MCF 10A (cell line): ENCODE results near the gene ZNF532. TPM values are rescaled to one million over a fixed set of nuclear protein-coding genes. Genes with fewer than 3 reads are reported as not detected.

Experiments
- BruUV-seq: library from RNA; stranded (reverse); fragments of 400-500 nt; replicated peaks from 2 replicates; lab custom pipeline; 2021; lab: Mats Ljungman, UMichigan
- CTCF ChIA-PET: fragments of 300-600 bp; sonication (Branson Sonifier 250); formaldehyde crosslinking; extraction: SDS; loops from one replicate; lab custom pipeline; 2021; ENCODE audit warnings: antibody characterized with exemption, inconsistent platforms; lab: Yijun Ruan, JAX
- POLR2A ChIA-PET: fragments of 300-600, 350-650 bp; sonication (Branson Sonifier 250); formaldehyde crosslinking; extraction: SDS; loops from one replicate; lab custom pipeline; 2020; ENCODE audit warnings: antibody characterized with exemption, inconsistent platforms; lab: Yijun Ruan, JAX
- DNase-seq: peaks from one replicate; pipeline ENCODE4 v3.0.0-alpha.2; 2018; ENCODE audit not compliant: unreplicated experiment
- H3K27ac Mint-ChIP-seq: one replicate; pipeline ENCODE4 v1.8.0; 2022; ENCODE audit warnings: mild to moderate bottlenecking, low read depth, mixed read lengths; ENCODE audit not compliant: unreplicated experiment
- H3K27me3 Mint-ChIP-seq: one replicate; pipeline ENCODE4 v1.8.0; 2022; ENCODE audit warnings: mixed read lengths; ENCODE audit not compliant: insufficient read depth, unreplicated experiment
- H3K36me3 Mint-ChIP-seq: one replicate; pipeline ENCODE4 v1.8.0; 2022; ENCODE audit warnings: mild to moderate bottlenecking, moderate library complexity, mixed read lengths; ENCODE audit not compliant: insufficient read depth, unreplicated experiment
- H3K4me1 Mint-ChIP-seq: one replicate; pipeline ENCODE4 v1.8.0; 2022; ENCODE audit warnings: mixed read lengths; ENCODE audit not compliant: insufficient read depth, unreplicated experiment
- H3K4me3 Mint-ChIP-seq: one replicate; pipeline ENCODE4 v1.8.0; 2022; ENCODE audit warnings: mild to moderate bottlenecking, moderate library complexity, mixed read lengths; ENCODE audit not compliant: unreplicated experiment
- H3K9me3 Mint-ChIP-seq: one replicate; pipeline ENCODE4 v1.8.0; 2022; ENCODE audit warnings: mixed read lengths; ENCODE audit not compliant: unreplicated experiment
- intact Hi-C: fragments of 100-400 bp; cut with micrococcal nuclease; formaldehyde crosslinking; loops from 2 replicates; pipeline ENCODE4 v1.14.1; 2022
- total RNA-seq: library from RNA; stranded (reverse); gene quantifications from 2 replicates; pipeline ENCODE4 v1.2.3, GENCODE V29; 2022
- TF ChIP-seq, protein P1 (sequence below): fragments of 200-600 bp; IDR thresholded peaks from one replicate; pipeline ENCODE4 v1.8.0; 2022; ENCODE audit warnings: antibody characterized with exemption, mild to moderate bottlenecking; ENCODE audit not compliant: unreplicated experiment

The ZNF532 gene
- total RNA-seq, 1 experiment from 2014 or later, result 64.1 TPM

DNA sequence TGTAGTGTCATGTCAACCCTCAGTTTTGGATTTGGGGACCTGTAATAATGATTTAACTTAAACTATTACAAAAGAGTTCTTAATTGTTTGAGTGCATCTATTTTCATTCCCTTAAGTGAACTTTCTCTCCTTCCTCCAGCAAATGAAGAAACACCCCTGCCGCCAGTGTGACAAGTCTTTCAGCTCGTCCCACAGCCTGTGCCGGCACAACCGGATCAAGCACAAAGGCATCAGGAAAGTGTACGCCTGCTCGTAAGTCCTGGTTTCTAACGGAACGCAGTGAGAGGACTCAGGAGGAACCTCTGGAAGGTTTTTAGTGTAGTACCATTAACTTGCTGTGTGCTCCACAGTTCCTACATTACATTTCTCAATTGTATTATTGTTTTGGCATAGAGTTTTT is 114.2 kb downstream of the ZNF532 start:
- TF ChIP-seq, protein P1, sequence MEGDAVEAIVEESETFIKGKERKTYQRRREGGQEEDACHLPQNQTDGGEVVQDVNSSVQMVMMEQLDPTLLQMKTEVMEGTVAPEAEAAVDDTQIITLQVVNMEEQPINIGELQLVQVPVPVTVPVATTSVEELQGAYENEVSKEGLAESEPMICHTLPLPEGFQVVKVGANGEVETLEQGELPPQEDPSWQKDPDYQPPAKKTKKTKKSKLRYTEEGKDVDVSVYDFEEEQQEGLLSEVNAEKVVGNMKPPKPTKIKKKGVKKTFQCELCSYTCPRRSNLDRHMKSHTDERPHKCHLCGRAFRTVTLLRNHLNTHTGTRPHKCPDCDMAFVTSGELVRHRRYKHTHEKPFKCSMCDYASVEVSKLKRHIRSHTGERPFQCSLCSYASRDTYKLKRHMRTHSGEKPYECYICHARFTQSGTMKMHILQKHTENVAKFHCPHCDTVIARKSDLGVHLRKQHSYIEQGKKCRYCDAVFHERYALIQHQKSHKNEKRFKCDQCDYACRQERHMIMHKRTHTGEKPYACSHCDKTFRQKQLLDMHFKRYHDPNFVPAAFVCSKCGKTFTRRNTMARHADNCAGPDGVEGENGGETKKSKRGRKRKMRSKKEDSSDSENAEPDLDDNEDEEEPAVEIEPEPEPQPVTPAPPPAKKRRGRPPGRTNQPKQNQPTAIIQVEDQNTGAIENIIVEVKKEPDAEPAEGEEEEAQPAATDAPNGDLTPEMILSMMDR, result no peak
- no peaks in the 10 kb centered on the region for H3K27me3 Mint-ChIP-seq
- POLR2A ChIA-PET, result no interaction called here
- no peak overlapping the region for H3K27ac Mint-ChIP-seq
- peaks cover 27% of the 10 kb centered on the region for H3K36me3 Mint-ChIP-seq
- CTCF ChIA-PET, result interaction anchor here (0.7 kb wide), 1 partner anchor 163 kb away, joined by 3 read pairs; no protein-coding TSS in a partner anchor
- BruUV-seq, result no TSS peak
- intact Hi-C loops, result no loop called here
- H3K9me3 Mint-ChIP-seq, result no peaks in the 10 kb centered on the region
- DNase-seq, result no peak
- H3K4me3 Mint-ChIP-seq, result no peak overlapping the region
- H3K4me1 Mint-ChIP-seq, result no peaks in the 10 kb centered on the region

DNA sequence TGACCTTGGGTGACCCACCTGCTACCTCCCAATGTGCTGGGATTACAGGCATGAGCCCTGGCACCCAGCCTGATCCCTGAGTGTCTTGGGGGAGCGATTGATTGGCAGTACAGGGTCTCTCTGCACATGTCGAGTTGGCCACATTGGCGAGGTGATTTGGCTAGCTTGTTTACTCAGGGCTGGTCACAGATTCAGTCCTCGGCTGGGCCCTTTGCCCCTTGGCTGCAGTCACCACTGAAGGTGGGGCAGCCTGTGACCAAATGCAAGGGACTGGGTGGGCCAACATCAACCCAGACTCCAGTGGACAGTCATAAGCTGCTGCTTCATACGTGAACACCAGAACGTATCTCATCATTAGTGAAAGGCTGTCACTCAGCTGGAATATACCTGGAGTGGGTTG is 114.9 kb downstream of the ZNF532 start:
- H3K4me1 Mint-ChIP-seq, result no peaks in the 10 kb centered on the region
- no peak overlapping the region for H3K4me3 Mint-ChIP-seq
- no peaks in the 10 kb centered on the region for H3K9me3 Mint-ChIP-seq
- no peaks in the 10 kb centered on the region for H3K27me3 Mint-ChIP-seq
- TF ChIP-seq, protein P1, result no peak
- POLR2A ChIA-PET, result no interaction called here
- no peak overlapping the region for H3K27ac Mint-ChIP-seq
- DNase-seq, result no peak
- intact Hi-C loops, result no loop called here
- CTCF ChIA-PET, result no interaction called here
- H3K36me3 Mint-ChIP-seq, result peaks cover 27% of the 10 kb centered on the region
- BruUV-seq, result no TSS peak

DNA sequence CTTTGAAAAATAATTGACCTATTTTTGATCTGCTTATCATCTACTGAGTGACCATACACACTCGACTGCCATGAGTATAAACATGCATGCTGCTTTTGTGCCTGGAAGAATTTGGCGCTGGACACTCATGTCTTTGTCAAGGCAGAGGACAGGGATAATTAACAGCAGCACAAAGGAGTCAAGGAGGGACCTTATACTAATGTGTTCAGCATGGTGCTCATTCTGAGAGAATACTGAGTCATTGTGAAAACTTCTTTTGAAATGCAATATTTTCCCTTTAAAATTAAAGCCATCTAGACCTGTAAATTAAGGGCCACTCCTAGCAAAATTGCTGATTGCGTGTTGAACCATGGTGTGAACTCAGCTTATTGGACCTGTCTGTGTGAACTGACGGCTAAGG is 116.3 kb downstream of the ZNF532 start:
- H3K4me1 Mint-ChIP-seq, result no peaks in the 10 kb centered on the region
- peaks cover 27% of the 10 kb centered on the region for H3K36me3 Mint-ChIP-seq
- ChIA-PET CTCF (no interaction called here), POLR2A (no interaction called here)
- H3K4me3 Mint-ChIP-seq, result no peak overlapping the region
- BruUV-seq, result no TSS peak
- no peaks in the 10 kb centered on the region for H3K27me3 Mint-ChIP-seq
- no peaks in the 10 kb centered on the region for H3K9me3 Mint-ChIP-seq
- no peak for DNase-seq
- no peak overlapping the region for H3K27ac Mint-ChIP-seq
- intact Hi-C loops, result no loop called here
- TF ChIP-seq, protein P1, result no peak

DNA sequence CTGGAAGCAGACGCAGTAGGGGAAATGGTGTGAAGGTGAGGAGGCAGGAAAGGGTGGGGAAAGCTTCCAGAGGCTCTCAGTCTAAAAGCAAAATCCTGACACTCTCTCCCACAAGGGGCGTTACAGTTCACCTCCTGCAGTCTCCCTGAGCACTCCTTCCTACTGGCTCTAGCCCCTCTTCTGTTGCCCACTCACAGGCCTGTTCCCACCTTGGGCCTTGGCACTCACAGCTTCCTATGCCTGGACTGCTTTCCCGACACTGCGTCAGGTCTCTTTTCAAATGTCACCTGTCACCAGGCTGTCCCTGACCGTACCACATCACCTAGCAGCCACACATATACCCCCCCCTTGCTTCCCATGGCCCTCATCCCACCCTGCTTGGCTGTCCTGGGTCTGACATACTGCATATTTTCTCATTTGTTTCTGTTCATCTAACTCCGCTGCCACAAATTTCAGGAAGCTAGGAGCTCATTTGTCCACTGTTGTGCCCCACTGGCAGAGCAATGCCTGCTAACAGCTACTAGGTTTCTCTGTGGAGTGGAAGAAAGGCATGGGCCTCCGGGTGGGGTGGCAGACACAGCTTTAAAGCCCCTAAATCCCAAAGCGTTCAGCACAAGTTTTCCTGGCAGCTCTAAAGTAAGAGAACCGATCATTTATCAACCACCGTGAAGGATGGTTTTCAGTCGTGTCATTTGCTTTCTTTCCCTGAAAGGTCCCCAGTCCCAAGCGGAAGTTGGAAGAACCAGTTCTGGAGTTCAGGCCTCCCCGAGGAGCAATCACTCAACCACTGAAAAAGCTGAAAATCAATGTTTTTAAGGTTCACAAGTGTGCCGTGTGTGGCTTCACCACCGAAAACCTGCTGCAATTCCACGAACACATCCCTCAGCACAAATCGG is 118.8 kb downstream of the ZNF532 start:
- BruUV-seq, result no TSS peak
- H3K27me3 Mint-ChIP-seq, result no peaks in the 10 kb centered on the region

More for the DNA sequence above, 118.8 kb downstream of the ZNF532 start:
- TF ChIP-seq, protein P1, result no peak
- Mint-ChIP-seq H3K36me3 (peaks cover 27% of the 10 kb centered on the region), H3K4me1 (no peaks in the 10 kb centered on the region), H3K27ac (no peak overlapping the region), H3K4me3 (no peak overlapping the region), H3K9me3 (no peaks in the 10 kb centered on the region)
- POLR2A ChIA-PET, result interaction anchor here (0.6 kb wide), 1 partner anchor 63 kb away, joined by 3 read pairs; no protein-coding TSS in a partner anchor
- CTCF ChIA-PET, result no interaction called here
- intact Hi-C loops, result no loop called here
- no peak for DNase-seq
